ENCODE data around the gene TMA7B. TPM values are rescaled to one million over a fixed set of nuclear protein-coding genes. Genes with fewer than 3 reads are reported as not detected.
A peak's percentile ranks its signal among the peaks of the same experiment; 100 is the strongest.

TMA7B gene
- total and polyA plus RNA-seq, 2 of the 4 experiments (the other 2 are of a cell fraction) = not detected

DNA sequence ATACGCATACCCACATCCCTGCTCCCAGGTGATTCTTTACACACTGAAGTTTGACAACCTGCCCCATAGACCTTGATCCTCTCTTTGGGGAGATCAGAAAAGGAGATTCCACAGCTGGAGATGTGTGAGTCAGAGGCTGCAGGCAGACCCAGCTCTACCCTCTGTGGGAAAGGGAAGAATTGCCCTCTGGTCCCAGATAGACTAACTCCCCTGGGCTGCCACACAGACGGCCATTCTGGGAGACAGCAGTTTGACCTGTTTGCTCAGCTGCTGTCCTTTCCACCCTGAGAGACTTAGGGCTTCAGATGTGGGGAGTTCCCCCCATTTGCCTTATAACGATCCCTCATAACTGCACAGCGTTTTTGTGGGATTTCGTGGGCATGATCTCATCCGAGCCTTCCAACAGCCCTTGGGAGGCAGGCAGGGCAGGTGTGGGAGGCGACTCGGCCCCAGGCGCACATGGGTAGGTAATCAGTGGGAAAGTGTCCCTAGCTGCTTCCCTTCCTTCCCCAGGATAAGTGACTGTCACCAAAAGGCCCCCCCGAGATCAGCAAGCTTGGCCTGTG, 48.6 kb downstream of the TMA7B start:
- Histone ChIP-seq H2BK15ac (ENCODE audit: low read depth, low read length) (no peak overlapping the region), H2AK9ac (replicated peaks; ENCODE audit: low read depth, low read length, poor library complexity) (no peak overlapping the region), H3K14ac (replicated peaks; ENCODE audit: low read depth, low read length) (no peak overlapping the region), H3K9ac (ENCODE audit: low read depth, low read length) (no peak overlapping the region), H4K91ac (ENCODE audit: insufficient read depth, low read depth, low read length) (no peak overlapping the region), H2BK20ac (ENCODE audit: low read depth, low read length) (no peak overlapping the region), H3K56ac (ENCODE audit: extremely low read depth, insufficient read depth, low read length) (no peak overlapping the region), H3K4ac (ENCODE audit: low read depth, low read length) (no peak overlapping the region), H3K4me1 (ENCODE audit: control insufficient read depth, insufficient read depth, low read length) (no peaks in the 10 kb centered on the region), H2AFZ (replicated peaks; ENCODE audit: low read length, poor library complexity) (no peak overlapping the region), H3K9me3 (ENCODE audit: control insufficient read depth, insufficient read depth, low read length) (no peaks in the 10 kb centered on the region), H4K5ac (ENCODE audit: low read depth, low read length) (no peak overlapping the region), H3K27me3 (ENCODE audit: control insufficient read depth, insufficient read depth, low read length) (peaks cover 62% of the 10 kb centered on the region), H4K20me1 (ENCODE audit: insufficient read depth, low read length) (no peaks in the 10 kb centered on the region), H3K23ac (ENCODE audit: low read depth, low read length) (no peak overlapping the region), H3K9me1 (ENCODE audit: insufficient read depth, low read length) (no peaks in the 10 kb centered on the region), H4K8ac (ENCODE audit: low read depth in 2 of 2, low read length in 2 of 2) (no peak overlapping the region), H3K4me3 (ENCODE audit: insufficient read depth, low read depth, low read length) (no peak overlapping the region), H3K4me2 (ENCODE audit: low read depth, low read length) (no peak overlapping the region), H2BK120ac (ENCODE audit: low read depth, low read length) (no peak overlapping the region), H2AK5ac (ENCODE audit: low read depth, low read length) (no peak overlapping the region), H3K18ac (ENCODE audit: low read depth, low read length) (no peak overlapping the region), H3K27ac (ENCODE audit: insufficient read depth, low read length) (no peak overlapping the region), H2BK5ac (ENCODE audit: low read depth, low read length, poor library complexity, severe bottlenecking) (no peak overlapping the region), H3K79me1 (ENCODE audit: low read depth in 1 of 2, low read length in 2 of 2) (no peaks in the 10 kb centered on the region), H3K36me3 (ENCODE audit: control insufficient read depth, insufficient read depth, low read length) (no peaks in the 10 kb centered on the region)
- in situ Hi-C loops (cut with MboI; ENCODE audit: low sequenced_read_pairs) (no loop called here), dilution Hi-C loops (cut with HindIII; ENCODE audit: low sequenced_read_pairs, unreplicated experiment) (no loop called here), intact Hi-C loops (cut with micrococcal nuclease) (no loop called here)
- 40% methylated on average over 1 of the region's 10 CpGs; no CpG with 5 or more reads in 1 of the 2 experiments for WGBS, 2 experiments (ENCODE audit: extremely low coverage in 2 of 2, insufficient read length in 1 of 2)
- ChIA-PET POLR2A (ENCODE audit: unreplicated experiment) (no interaction called here), CTCF (no interaction called here)
- TF ChIP-seq CEBPB (IDR thresholded peaks at IDR 0.05; ENCODE audit: low read depth, low read length) (no peak), RFX5 (IDR thresholded peaks at IDR 0.05; ENCODE audit: low read depth, low read length) (no peak), MAFK (IDR thresholded peaks at IDR 0.05; ENCODE audit: low read depth, low read length) (no peak), CHD1 (IDR thresholded peaks at IDR 0.05; ENCODE audit: low read depth, low read length) (no peak), RAD21 (IDR thresholded peaks at IDR 0.05; ENCODE audit: low read length) (no peak), FOS (IDR thresholded peaks at IDR 0.05; ENCODE audit: low read depth, low read length) (no peak), POLR2A (IDR thresholded peaks at IDR 0.05; ENCODE audit: low read depth, low read length) (no peak), MXI1 (IDR thresholded peaks at IDR 0.05; ENCODE audit: borderline replicate concordance, low read depth, low read length) (no peak), BHLHE40 (IDR thresholded peaks at IDR 0.05; ENCODE audit: low read depth, low read length) (no peak), SMC3 (IDR thresholded peaks at IDR 0.05; ENCODE audit: low read depth, low read length) (no peak), RCOR1 (IDR thresholded peaks at IDR 0.05; ENCODE audit: insufficient replicate concordance, low read length) (no peak), NFE2L2 (IDR thresholded peaks at IDR 0.05; ENCODE audit: low read depth, low read length) (no peak), MAZ (IDR thresholded peaks at IDR 0.05; ENCODE audit: borderline replicate concordance, low read depth, low read length) (no peak)
- TF ChIP-seq, protein P1, sequence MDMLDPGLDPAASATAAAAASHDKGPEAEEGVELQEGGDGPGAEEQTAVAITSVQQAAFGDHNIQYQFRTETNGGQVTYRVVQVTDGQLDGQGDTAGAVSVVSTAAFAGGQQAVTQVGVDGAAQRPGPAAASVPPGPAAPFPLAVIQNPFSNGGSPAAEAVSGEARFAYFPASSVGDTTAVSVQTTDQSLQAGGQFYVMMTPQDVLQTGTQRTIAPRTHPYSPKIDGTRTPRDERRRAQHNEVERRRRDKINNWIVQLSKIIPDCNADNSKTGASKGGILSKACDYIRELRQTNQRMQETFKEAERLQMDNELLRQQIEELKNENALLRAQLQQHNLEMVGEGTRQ (IDR thresholded peaks at IDR 0.05; ENCODE audit: low read depth, low read length) = no peak
- TF ChIP-seq, protein P2, sequence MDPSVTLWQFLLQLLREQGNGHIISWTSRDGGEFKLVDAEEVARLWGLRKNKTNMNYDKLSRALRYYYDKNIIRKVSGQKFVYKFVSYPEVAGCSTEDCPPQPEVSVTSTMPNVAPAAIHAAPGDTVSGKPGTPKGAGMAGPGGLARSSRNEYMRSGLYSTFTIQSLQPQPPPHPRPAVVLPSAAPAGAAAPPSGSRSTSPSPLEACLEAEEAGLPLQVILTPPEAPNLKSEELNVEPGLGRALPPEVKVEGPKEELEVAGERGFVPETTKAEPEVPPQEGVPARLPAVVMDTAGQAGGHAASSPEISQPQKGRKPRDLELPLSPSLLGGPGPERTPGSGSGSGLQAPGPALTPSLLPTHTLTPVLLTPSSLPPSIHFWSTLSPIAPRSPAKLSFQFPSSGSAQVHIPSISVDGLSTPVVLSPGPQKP (IDR thresholded peaks at IDR 0.05; ENCODE audit: borderline replicate concordance, low read depth, low read length) = no peak
- TF ChIP-seq, protein P3, sequence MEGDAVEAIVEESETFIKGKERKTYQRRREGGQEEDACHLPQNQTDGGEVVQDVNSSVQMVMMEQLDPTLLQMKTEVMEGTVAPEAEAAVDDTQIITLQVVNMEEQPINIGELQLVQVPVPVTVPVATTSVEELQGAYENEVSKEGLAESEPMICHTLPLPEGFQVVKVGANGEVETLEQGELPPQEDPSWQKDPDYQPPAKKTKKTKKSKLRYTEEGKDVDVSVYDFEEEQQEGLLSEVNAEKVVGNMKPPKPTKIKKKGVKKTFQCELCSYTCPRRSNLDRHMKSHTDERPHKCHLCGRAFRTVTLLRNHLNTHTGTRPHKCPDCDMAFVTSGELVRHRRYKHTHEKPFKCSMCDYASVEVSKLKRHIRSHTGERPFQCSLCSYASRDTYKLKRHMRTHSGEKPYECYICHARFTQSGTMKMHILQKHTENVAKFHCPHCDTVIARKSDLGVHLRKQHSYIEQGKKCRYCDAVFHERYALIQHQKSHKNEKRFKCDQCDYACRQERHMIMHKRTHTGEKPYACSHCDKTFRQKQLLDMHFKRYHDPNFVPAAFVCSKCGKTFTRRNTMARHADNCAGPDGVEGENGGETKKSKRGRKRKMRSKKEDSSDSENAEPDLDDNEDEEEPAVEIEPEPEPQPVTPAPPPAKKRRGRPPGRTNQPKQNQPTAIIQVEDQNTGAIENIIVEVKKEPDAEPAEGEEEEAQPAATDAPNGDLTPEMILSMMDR (conservative IDR thresholded peaks at IDR 0.05; ENCODE audit: low read depth, low read length) = no peak
- no peak; the same call in 1 of the 2 replicates for ATAC-seq (ENCODE audit: low read depth)
- no TSS peak for BruUV-seq (replicated peaks)
- peak; percentile 11 for DNase-seq
